Kidney (tissue), 14 donors: ENCODE results near the gene LHFPL6. TPM values are rescaled to one million over a fixed set of nuclear protein-coding genes. Genes with fewer than 3 reads are reported as not detected.
A peak's percentile ranks its signal among the peaks of the same experiment; 100 is the strongest.

Source experiments
- DNase-seq, 5 donors: peaks; one replicate each; pipeline ENCODE4 v3.0.0-alpha.2; 2013 to 2020
- FAIRE-seq: peaks from 2 replicates; lab custom pipeline; 2012; peaks lifted over from hg19 to GRCh38; lab: Jason Lieb, UNC
- H3K27ac ChIP-seq, 2 donors: one replicate each; pipeline ENCODE4 v1.7.0; 2013; ENCODE audit warnings: low read depth in 2 of 2, low read length in 2 of 2, inconsistent platforms in 1 of 2
- H3K27me3 ChIP-seq: one replicate; pipeline ENCODE4 v1.7.1; 2013; ENCODE audit warnings: low read length, inconsistent platforms; ENCODE audit not compliant: control insufficient read depth, insufficient read depth
- H3K36me3 ChIP-seq, 3 donors: one replicate each; pipeline versions ENCODE4 v1.7.0 to v1.7.1; 2013; ENCODE audit warnings: low read length in 3 of 3, control low read depth in 1 of 3, inconsistent platforms in 1 of 3; ENCODE audit not compliant: insufficient read depth in 3 of 3, control insufficient read depth in 2 of 3
- H3K4me1 ChIP-seq, 3 donors: one replicate each; pipeline versions ENCODE4 v1.7.0 to v1.7.1; 2013; ENCODE audit warnings: low read length in 3 of 3, inconsistent platforms in 1 of 3, low read depth in 1 of 3; ENCODE audit not compliant: control insufficient read depth in 2 of 3, insufficient read depth in 2 of 3
- H3K4me3 ChIP-seq, 3 donors: one replicate each; pipeline versions ENCODE4 v1.7.0 to v1.8.1; 2013; ENCODE audit warnings: low read length in 3 of 3, control low read depth in 1 of 3, inconsistent platforms in 1 of 3
- H3K9ac ChIP-seq, 3 donors: one replicate each; pipeline versions ENCODE4 v1.7.0 to v1.7.1; 2013; ENCODE audit warnings: low read length in 3 of 3, control low read depth in 1 of 3, inconsistent platforms in 1 of 3
- H3K9me3 ChIP-seq, 3 donors: one replicate each; pipeline versions ENCODE4 v1.7.0 to v1.7.1; 2013; ENCODE audit warnings: low read length in 3 of 3, control low read depth in 1 of 3, inconsistent platforms in 1 of 3; ENCODE audit not compliant: control insufficient read depth in 2 of 3, insufficient read depth in 1 of 3
- CTCF ChIP-seq: IDR thresholded peaks from 3 replicates; pipeline ENCODE4 v1.5.1; 2012; ENCODE audit warnings: mild to moderate bottlenecking, moderate library complexity, borderline replicate concordance; ENCODE audit not compliant: insufficient read depth; ENCODE audit errors: extremely low read depth
- intact Hi-C: fragments of 100-400 bp; cut with DNase I; formaldehyde crosslinking; loops from one replicate; pipeline ENCODE4 v1.11.1; 2022
- polyA plus RNA-seq: library from polyadenylated mRNA; stranded (reverse); fragments of 350-450 nt; fragmentation: Illumina TruSeq; extraction: RNeasy Lipid Tissue Mini Kit (QIAGEN cat#74804); gene quantifications from one replicate; pipeline ENCODE4 v1.2.3, GENCODE V29; 2014; ENCODE audit warnings: low read depth, low replicate concordance; ENCODE audit not compliant: insufficient read depth
- total RNA-seq: library from RNA; stranded (reverse); fragmentation: NEBNext Ultra II Directional; extraction: Animal tissue kit (Norgen Biotek cat#: 25700); gene quantifications from one replicate; pipeline ENCODE4 v1.2.1, GENCODE V29; 2021
- donor health status: control.
- donor health status: control.
- donor health status: control.
- donor health status: control.
- donor health status: control.
- donor health status: DM: yes; HTN: yes; CAD: no.
- donor health status: Normal renal cell carcinoma (clear cell type).

Gene LHFPL6
- total and polyA plus RNA-seq, 2 donors from 2014 or later: 33.0 to 59.2 TPM

- no peak for TF ChIP-seq CTCF
- no peak overlapping the region for H3K4me3 ChIP-seq
- no peaks in the 10 kb centered on the region for H3K36me3 ChIP-seq
- no peaks in the 10 kb centered on the region for H3K27me3 ChIP-seq
- DNase-seq: peak in 1 of 5 donors; percentile 19
- FAIRE-seq: no peak
- no peak overlapping the region for H3K9ac ChIP-seq
- intact Hi-C loops: no loop called here
- no peaks in the 10 kb centered on the region for H3K9me3 ChIP-seq
- H3K4me1 ChIP-seq: peaks cover 0 to 4% (median 2%) of the 10 kb centered on the region in 3 donors
- H3K27ac ChIP-seq: peak overlapping the region in 1 of 2 donors; percentile 17
These were observed 208.0 kb downstream of the LHFPL6 start for GRCh38 chr13:39394796-39395678.

DNA sequence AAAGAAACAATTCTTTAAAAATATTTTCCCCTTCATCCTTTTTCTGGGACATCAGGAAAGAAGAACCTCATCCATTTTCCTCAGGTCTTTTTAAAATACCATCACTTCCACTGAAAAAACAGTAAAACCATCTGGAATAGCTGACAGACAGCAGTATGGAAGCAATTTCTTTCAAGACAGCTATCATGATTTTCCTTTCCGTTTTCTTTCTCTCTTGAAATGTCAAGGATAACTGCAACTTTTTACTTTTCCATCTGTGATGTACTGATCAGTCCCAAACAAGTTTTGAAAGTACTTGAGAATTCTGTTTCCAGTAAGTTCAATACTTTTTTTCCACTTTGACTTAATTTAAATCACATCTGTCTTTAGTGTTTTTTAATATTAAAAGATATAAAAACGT, 211.2 kb downstream of the LHFPL6 start:
- DNase-seq (no peak), FAIRE-seq (no peak)
- Histone ChIP-seq H3K36me3 (no peaks in the 10 kb centered on the region), H3K9me3 (no peaks in the 10 kb centered on the region), H3K4me1 (no peaks in the 10 kb centered on the region), H3K4me3 (no peak overlapping the region), H3K27ac (no peak overlapping the region), H3K9ac (no peak overlapping the region), H3K27me3 (no peaks in the 10 kb centered on the region)
- no peak for TF ChIP-seq CTCF
- intact Hi-C loops: no loop called here

- H3K27me3 ChIP-seq: no peaks in the 10 kb centered on the region
- H3K4me3 ChIP-seq: no peak overlapping the region
- no peak for FAIRE-seq
These were observed 214.0 kb downstream of the LHFPL6 start for GRCh38 chr13:39389013-39389412.

More at GRCh38 chr13:39389013-39389412, 214.0 kb downstream of the LHFPL6 start:
- Histone ChIP-seq H3K9me3 (no peaks in the 10 kb centered on the region), H3K4me1 (no peaks in the 10 kb centered on the region), H3K27ac (no peak overlapping the region), H3K36me3 (no peaks in the 10 kb centered on the region), H3K9ac (no peak overlapping the region)
- DNase-seq: no peak
- intact Hi-C loops: no loop called here
- no peak for TF ChIP-seq CTCF
